ENCODE measurements around the gene DCK. TPM values are rescaled to one million over a fixed set of nuclear protein-coding genes. Genes with fewer than 3 reads are reported as not detected.

Gene DCK
- total and polyA plus RNA-seq, 2 experiments from 2014 or later = 16.9 to 25.1 TPM

GRCh38 chr4:70980196-70980595, 13.3 kb upstream of the DCK start:
- no peak overlapping the region for H3K27ac Mint-ChIP-seq
- no peak for ATAC-seq
- Histone ChIP-seq H3K4me3 (no peak overlapping the region), H2AFZ (no peak overlapping the region), H3K4me1 (ENCODE audit: insufficient read depth) (no peaks in the 10 kb centered on the region), H3F3A (replicated peaks; ENCODE audit: low read depth) (no peaks in the 10 kb centered on the region), H3K36me3 (ENCODE audit: insufficient read depth) (no peaks in the 10 kb centered on the region), H3K27ac (ENCODE audit: low read depth) (no peak overlapping the region), H4K20me1 (replicated peaks; ENCODE audit: insufficient read depth) (no peaks in the 10 kb centered on the region), H3K79me2 (replicated peaks; ENCODE audit: insufficient read depth) (no peaks in the 10 kb centered on the region), H3K4me2 (no peak overlapping the region), H3K9me2 (ENCODE audit: insufficient read depth) (no peaks in the 10 kb centered on the region), H3K27me3 (ENCODE audit: insufficient read depth) (no peaks in the 10 kb centered on the region)
- no peak overlapping the region for H3K4me3 Mint-ChIP-seq
- no peaks in the 10 kb centered on the region for H3K27me3 Mint-ChIP-seq (ENCODE audit: insufficient read depth, low read depth, poor library complexity)
- no peak for DNase-seq (ENCODE audit: low spot score)
- TF ChIP-seq REST (IDR thresholded peaks at IDR 0.05; ENCODE audit: unreplicated experiment) (no peak), CREB1 (CRISPR knock-in tag; IDR thresholded peaks at IDR 0.05; ENCODE audit: low read depth) (no peak), ZNF462 (CRISPR knock-in tag; IDR thresholded peaks at IDR 0.05) (no peak), NANOG (IDR thresholded peaks at IDR 0.05; ENCODE audit: borderline replicate concordance) (no peak), ZNF331 (CRISPR knock-in tag; IDR thresholded peaks at IDR 0.05; ENCODE audit: low read depth) (no peak), STAT1 (IDR thresholded peaks at IDR 0.05; ENCODE audit: unreplicated experiment) (no peak), ETS1 (IDR thresholded peaks at IDR 0.05) (no peak), ZNF114 (CRISPR knock-in tag; IDR thresholded peaks at IDR 0.05) (no peak), EZH2phosphoT487 (IDR thresholded peaks at IDR 0.05; ENCODE audit: unreplicated experiment) (no peak), CTCF (conservative IDR thresholded peaks at IDR 0.05; ENCODE audit: low read depth in 2 of 2) (no peak), POLR2AphosphoS5 (IDR thresholded peaks at IDR 0.05; ENCODE audit: low read depth) (no peak), EZH2 (IDR thresholded peaks at IDR 0.05; ENCODE audit: low read depth, unreplicated experiment) (no peak)
- H3K36me3 Mint-ChIP-seq (ENCODE audit: low read depth) = no peaks in the 10 kb centered on the region; the same call in 2 of the 3 replicates
- H3K9me3 Mint-ChIP-seq = no peaks in the 10 kb centered on the region
- peaks cover 4% of the 10 kb centered on the region; the same call in 2 of the 3 replicates for H3K4me1 Mint-ChIP-seq
